MM.1S (cell line): ENCODE results near the gene TFIP11.

ENCODE experiments used
- DNase-seq: peaks from one replicate; pipeline ENCODE4 v3.0.0-alpha.2; 2015
- H2AFZ ChIP-seq: fragments of 300-600 bp; sonication (generic); 2 replicates; pipeline ENCODE4 v1.6.0; 2016; ENCODE audit warnings: antibody characterized with exemption, low read length
- H3F3A ChIP-seq: fragments of 300-600 bp; sonication (generic); 2 replicates; pipeline ENCODE4 v1.6.1; 2016; ENCODE audit warnings: mild to moderate bottlenecking, antibody characterized with exemption, low read length, moderate library complexity, mixed read lengths; ENCODE audit not compliant: insufficient read depth
- H3K27ac ChIP-seq: fragments of 300-600 bp; sonication (generic); 2 replicates; pipeline ENCODE4 v1.5.1; 2016; ENCODE audit warnings: mild to moderate bottlenecking, low read length
- H3K27me3 ChIP-seq: fragments of 300-600 bp; sonication (generic); replicated peaks from 2 replicates; pipeline ENCODE4 v1.6.0; 2016; ENCODE audit warnings: low read length; ENCODE audit not compliant: insufficient read depth
- H3K36me3 ChIP-seq: fragments of 300-600 bp; sonication (generic); replicated peaks from 2 replicates; pipeline ENCODE4 v1.6.1; 2016; ENCODE audit warnings: mild to moderate bottlenecking, low read length, mixed read lengths; ENCODE audit not compliant: insufficient read depth
- H3K4me1 ChIP-seq: fragments of 300-600 bp; sonication (generic); 2 replicates; pipeline ENCODE4 v1.6.1; 2016; ENCODE audit warnings: low read length, mixed read lengths
- H3K4me2 ChIP-seq: fragments of 300-600 bp; sonication (generic); 2 replicates; pipeline ENCODE4 v1.6.0; 2016; ENCODE audit warnings: low read depth, low read length
- H3K4me3 ChIP-seq: fragments of 300-600 bp; sonication (generic); 2 replicates; pipeline ENCODE4 v1.5.1; 2016; ENCODE audit warnings: low read length, mixed read lengths
- H3K79me2 ChIP-seq: fragments of 300-600 bp; sonication (generic); 2 replicates; pipeline ENCODE4 v1.6.1; 2016; ENCODE audit warnings: mixed run types, low read length, mixed read lengths
- H3K9ac ChIP-seq: fragments of 300-600 bp; sonication (generic); 2 replicates; pipeline ENCODE4 v1.6.1; 2016; ENCODE audit warnings: low read length, mixed read lengths
- H3K9me2 ChIP-seq: fragments of 300-600 bp; sonication (generic); replicated peaks from 2 replicates; pipeline ENCODE4 v1.6.1; 2016; ENCODE audit warnings: mild to moderate bottlenecking, low read length, mixed read lengths; ENCODE audit not compliant: insufficient read depth
- H3K9me3 ChIP-seq: fragments of 300-600 bp; sonication (generic); replicated peaks from 2 replicates; pipeline ENCODE4 v1.6.1; 2016; ENCODE audit warnings: mild to moderate bottlenecking, low read length, mixed read lengths; ENCODE audit not compliant: insufficient read depth
- H4K20me1 ChIP-seq: fragments of 300-600 bp; sonication (generic); 2 replicates; pipeline ENCODE4 v1.6.1; 2016; ENCODE audit warnings: mild to moderate bottlenecking, low read length, moderate library complexity, mixed read lengths; ENCODE audit not compliant: insufficient read depth
- EZH2 ChIP-seq: fragments of 300-600 bp; sonication (generic); optimal IDR thresholded peaks from 2 replicates; pipeline ENCODE3; 2017; ENCODE audit warnings: low read depth, mild to moderate bottlenecking, antibody characterized with exemption, low read length, mixed read lengths
- EZH2phosphoT487 ChIP-seq: fragments of 300-600 bp; sonication (generic); IDR thresholded peaks from 2 replicates; pipeline ENCODE4 v1.6.1; 2018; ENCODE audit warnings: antibody characterized with exemption, low read length
- TF ChIP-seq, protein P1 (sequence below): fragments of 300-600 bp; sonication (generic); IDR thresholded peaks from 2 replicates; pipeline ENCODE4 v1.5.1; 2016; ENCODE audit warnings: antibody characterized with exemption, low read length, mixed read lengths

The TFIP11 gene

GRCh38 chr22:26558248-26558895 is 46.1 kb upstream of the TFIP11 start:
- Histone ChIP-seq H3K79me2 (peaks cover 97% of the 10 kb centered on the region), H3K27ac (no peak overlapping the region), H3K4me1 (peaks cover 45% of the 10 kb centered on the region)

DNA sequence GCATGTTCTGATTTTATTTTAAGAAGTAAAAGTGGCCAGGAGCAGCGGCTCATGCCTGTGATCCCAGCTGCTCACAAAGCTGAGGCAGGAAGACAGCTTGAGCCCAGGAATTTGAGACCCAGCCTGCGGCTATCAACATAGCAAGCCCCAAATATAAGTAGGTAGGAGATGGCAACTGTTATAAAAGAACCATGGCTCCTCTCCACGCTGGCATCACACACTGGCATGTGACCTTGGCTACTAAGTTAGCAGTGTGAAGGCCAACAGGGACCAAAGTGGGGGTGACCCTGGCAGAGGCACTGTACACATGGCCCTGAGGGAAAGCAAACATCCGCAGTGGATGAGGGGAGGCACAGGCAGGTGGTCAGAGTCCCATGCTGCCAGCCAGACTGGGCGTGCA is 44.6 kb upstream of the TFIP11 start:
- Histone ChIP-seq H3F3A (peaks cover 49% of the 10 kb centered on the region), H3K9me3 (no peaks in the 10 kb centered on the region), H4K20me1 (peaks cover 8% of the 10 kb centered on the region; the same call in 1 of the 2 replicates), H3K4me1 (peaks cover 53% of the 10 kb centered on the region), H3K4me3 (no peak overlapping the region), H3K9ac (no peak overlapping the region), H3K9me2 (no peaks in the 10 kb centered on the region), H3K79me2 (peaks cover 96% of the 10 kb centered on the region), H2AFZ (no peak overlapping the region), H3K27ac (no peak overlapping the region), H3K4me2 (no peak overlapping the region), H3K27me3 (no peaks in the 10 kb centered on the region), H3K36me3 (0 out of 2 replicates have a peak, but pooled peaks cover 4% of the 10 kb centered on the region)
- DNase-seq = no peak
- TF ChIP-seq EZH2phosphoT487 (no peak), EZH2 (no peak)
- TF ChIP-seq, protein P1, sequence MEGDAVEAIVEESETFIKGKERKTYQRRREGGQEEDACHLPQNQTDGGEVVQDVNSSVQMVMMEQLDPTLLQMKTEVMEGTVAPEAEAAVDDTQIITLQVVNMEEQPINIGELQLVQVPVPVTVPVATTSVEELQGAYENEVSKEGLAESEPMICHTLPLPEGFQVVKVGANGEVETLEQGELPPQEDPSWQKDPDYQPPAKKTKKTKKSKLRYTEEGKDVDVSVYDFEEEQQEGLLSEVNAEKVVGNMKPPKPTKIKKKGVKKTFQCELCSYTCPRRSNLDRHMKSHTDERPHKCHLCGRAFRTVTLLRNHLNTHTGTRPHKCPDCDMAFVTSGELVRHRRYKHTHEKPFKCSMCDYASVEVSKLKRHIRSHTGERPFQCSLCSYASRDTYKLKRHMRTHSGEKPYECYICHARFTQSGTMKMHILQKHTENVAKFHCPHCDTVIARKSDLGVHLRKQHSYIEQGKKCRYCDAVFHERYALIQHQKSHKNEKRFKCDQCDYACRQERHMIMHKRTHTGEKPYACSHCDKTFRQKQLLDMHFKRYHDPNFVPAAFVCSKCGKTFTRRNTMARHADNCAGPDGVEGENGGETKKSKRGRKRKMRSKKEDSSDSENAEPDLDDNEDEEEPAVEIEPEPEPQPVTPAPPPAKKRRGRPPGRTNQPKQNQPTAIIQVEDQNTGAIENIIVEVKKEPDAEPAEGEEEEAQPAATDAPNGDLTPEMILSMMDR = no peak

More at GRCh38 chr22:26558248-26558895, 46.1 kb upstream of the TFIP11 start:
- H3K4me3 ChIP-seq = no peak overlapping the region
- no peaks in the 10 kb centered on the region for H3K27me3 ChIP-seq
- H2AFZ ChIP-seq = no peak overlapping the region
- peaks cover 40% of the 10 kb centered on the region for H3F3A ChIP-seq
- peaks cover 12% of the 10 kb centered on the region; the same call in 1 of the 2 replicates for H4K20me1 ChIP-seq
- no peaks in the 10 kb centered on the region for H3K9me2 ChIP-seq
- TF ChIP-seq, protein P1 = no peak
- TF ChIP-seq EZH2 = no peak
- no peak for TF ChIP-seq EZH2phosphoT487
- H3K9ac ChIP-seq = no peak overlapping the region
- no peak for DNase-seq
- no peaks in the 10 kb centered on the region for H3K9me3 ChIP-seq
- H3K36me3 ChIP-seq = 0 out of 2 replicates have a peak, but pooled peaks cover 4% of the 10 kb centered on the region
- H3K4me2 ChIP-seq = no peak overlapping the region

DNA sequence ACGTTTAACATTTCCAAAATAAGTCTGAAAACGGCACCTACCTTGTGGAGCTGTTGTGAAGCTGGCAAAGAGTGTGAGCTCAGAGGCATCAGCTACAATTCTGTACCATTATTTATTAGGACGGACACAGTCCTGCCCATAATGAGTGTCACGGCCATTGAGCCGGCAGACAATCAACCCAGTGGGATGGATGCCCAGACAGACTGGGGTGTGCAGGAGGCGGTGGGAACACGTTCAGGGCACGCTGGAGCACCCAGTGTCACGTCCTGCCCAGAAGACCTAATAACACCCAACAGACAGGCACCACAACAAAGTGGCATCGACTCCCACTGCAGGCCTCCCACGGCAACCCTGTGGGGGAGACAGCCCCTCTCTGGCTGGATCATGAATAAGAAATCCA is 43.2 kb upstream of the TFIP11 start:
- Histone ChIP-seq H3K9me3 (no peaks in the 10 kb centered on the region), H3K27ac (peak overlapping the region; percentile 93; the same call in 1 of the 2 replicates), H3K4me3 (no peak overlapping the region), H3K4me1 (peaks cover 53% of the 10 kb centered on the region), H3K79me2 (peaks cover 97% of the 10 kb centered on the region), H2AFZ (no peak overlapping the region), H3K9ac (no peak overlapping the region), H3K9me2 (no peaks in the 10 kb centered on the region), H3K4me2 (peak overlapping the region; percentile 73; the same call in 1 of the 2 replicates), H3K36me3 (0 out of 2 replicates have a peak, but pooled peaks cover 4% of the 10 kb centered on the region), H3F3A (peaks cover 49% of the 10 kb centered on the region), H4K20me1 (peaks cover 5% of the 10 kb centered on the region; the same call in 1 of the 2 replicates), H3K27me3 (no peaks in the 10 kb centered on the region)
- DNase-seq = no peak
- TF ChIP-seq EZH2 = no peak
- TF ChIP-seq EZH2phosphoT487 = no peak
- TF ChIP-seq, protein P1 = no peak
